ENCODE measurements around the gene DNAJC2.
A peak's percentile ranks its signal among the peaks of the same experiment; 100 is the strongest.
"Not testable (repeated sequence)": the region's sequence is repeated elsewhere in the genome, so short reads cannot be mapped to it uniquely, and the experiment has no call there.

Gene DNAJC2

GRCh38 chr7:103338864-103339263 is 5.7 kb downstream of the DNAJC2 start:
- no peak for DNase-seq

DNA sequence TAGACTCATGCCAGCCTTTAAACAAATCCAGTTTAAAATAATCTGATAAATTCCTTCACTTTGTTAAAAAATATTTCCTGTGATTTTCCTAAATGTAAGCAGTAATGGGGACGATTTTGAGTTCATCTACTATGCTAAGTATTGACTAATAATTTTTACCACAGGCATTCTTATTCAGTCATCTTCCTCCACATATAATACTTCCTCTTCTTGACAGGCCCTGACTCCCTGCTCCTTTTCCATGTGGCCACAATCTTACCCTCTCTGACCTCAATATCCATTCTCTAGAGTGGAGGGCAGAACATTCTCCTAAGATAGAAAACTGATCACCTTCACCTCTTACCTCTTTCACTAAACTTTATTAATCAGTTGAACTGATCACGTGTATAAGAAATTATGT is 7.8 kb downstream of the DNAJC2 start:
- DNase-seq, result no peak

DNA sequence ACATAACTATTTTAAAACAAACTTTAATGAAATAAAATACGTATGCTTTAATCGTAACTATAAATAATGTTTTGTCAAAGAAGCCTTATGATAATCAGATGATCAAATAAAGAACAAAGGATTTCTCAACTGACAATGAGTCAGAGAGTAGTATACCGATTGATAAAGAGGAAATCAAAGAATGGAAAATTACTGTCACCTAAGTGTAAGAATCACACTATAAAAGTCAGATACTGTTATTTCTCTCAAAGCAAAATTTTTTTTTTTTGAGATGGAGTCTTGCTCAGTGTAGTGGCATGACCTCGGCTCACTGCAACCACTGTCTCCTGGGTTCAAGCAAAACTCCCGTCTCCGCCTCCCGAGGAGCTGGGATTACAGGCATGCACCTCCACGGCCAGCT is 18.8 kb downstream of the DNAJC2 start:
- no peak for DNase-seq

DNA sequence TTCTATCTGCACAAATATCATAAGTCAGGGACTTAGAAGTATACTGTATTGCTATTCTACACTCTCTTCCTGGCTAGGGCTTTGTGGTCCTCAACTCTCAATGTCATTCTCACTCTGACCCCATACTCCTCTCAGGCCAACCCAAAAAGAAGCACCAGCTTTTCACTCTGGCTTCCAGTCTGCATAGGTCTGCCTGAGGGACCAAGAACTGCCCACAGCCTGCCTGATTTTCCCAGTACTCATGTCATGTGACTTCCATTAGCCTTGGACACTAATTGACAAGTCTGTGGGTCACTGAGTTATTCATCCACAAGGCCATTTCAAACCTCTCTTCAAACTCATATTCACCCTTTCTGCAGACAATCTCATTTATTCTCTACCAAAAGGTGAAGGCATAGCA is 27.6 kb downstream of the DNAJC2 start:
- DNase-seq, result no peak

- DNase-seq, result no peak
Observed at GRCh38 chr7:103316380-103316941, 28.1 kb downstream of the DNAJC2 start.

DNA sequence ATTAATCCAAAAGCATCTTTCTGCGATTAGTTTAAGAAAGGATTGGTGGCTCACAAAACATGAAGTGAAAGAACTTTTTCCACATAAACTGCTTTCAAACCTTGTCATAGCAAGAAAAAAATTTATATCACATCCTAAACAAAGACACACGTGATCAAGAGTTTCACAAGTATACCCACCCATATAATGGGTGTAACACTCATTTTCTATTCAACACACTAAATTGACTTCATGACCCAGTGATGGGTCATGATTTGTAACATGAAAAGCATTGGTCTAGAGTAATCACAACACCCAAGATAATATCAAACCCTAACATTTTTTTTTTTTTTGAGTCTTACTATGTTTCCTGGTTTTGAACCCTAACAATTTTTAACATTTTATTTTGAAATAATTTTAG is 29.7 kb downstream of the DNAJC2 start:
- DNase-seq, result no peak

GRCh38 chr7:103307503-103308231 is 36.9 kb downstream of the DNAJC2 start:
- no peak for DNase-seq

- DNase-seq, result no peak
Observed at GRCh38 chr7:103301441-103301840, 43.1 kb downstream of the DNAJC2 start.

DNA sequence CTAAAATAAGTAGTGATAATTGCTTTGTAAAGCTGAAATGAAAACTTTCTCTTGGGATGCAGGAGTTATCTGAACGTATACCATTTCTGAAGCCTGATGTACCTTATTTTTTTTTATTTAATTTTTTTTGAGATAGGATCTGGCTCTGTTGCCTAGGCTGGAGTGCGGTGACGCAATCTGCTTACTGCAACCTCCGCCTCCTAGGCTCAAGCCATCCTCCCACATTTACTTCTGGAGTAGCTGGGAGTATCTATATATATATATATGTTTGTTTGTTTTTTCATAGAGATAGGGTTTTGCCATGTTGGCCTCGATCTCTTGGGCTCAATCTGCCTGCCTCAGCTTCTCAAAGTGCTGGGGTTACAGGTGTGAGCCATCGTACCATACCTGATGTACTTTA is 44.9 kb downstream of the DNAJC2 start:
- no peak for DNase-seq

DNA sequence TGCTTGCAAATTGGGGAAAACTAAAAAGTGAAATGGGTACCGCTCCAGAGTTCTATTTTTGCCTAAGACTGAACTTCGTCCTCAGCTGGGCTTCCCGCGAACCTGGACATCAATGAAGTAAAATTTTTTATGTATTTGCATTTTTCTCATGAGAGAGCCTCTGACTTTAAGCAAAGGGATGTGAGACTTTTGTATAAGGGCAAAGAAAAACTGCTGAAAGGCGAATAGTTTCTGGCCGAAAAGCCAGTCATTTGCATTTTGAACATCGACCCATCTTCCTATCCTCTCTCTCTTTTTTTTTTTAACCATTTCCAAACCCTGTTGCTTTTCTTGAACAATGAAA is 46.8 kb downstream of the DNAJC2 start:
- DNase-seq, result no peak

DNA sequence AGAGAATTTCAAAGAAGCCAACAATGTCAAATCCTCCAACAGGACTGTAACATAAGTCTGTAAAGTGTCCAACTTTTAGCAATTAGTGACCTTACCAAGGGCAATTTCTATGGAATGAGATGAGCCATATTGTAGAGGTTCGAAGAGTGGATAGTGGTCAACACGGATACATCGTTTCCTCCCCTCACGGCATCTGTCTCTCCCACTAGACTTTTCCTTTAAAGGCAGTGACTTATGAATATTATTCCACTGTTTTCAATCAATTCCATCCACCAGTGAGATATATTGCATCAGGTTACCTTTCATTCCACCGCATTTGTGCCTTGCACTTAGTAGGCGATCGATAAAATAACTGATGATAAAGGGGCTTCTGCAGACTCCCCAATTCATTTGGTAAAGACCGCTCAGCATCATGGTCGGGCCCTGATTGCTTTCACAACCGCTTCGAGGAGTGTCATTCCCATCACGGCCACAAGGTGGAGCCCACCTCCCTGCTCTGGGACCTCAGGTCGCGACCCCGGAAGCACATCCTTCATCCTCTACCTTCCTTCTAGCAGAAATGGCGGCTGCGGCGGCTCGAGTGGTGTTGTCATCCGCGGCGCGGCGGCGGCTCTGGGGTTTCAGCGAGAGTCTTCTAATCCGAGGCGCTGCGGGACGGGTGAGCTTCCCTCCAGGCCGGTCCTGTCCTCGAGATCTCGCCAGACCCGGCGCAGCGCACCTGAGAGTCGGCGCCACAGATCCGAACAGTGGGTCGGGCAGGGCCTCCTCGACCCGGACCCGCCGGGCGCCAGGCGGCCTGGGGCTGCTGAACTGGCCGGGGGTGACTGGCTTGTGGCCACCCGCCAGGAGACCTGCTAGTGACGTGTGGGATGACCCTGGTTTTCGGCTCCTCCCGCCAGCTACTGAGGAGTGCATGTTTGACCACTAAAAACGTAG is 47.4 kb downstream of the DNAJC2 start, which contains the start of gene PMPCB:
Gene PMPCB (plus strand): TSS at position 535 of the 936 bp plus-strand sequence. CDS start 25 bp downstream, at position 560.
- DNase-seq, result peak; percentile 87

- DNase-seq, result no peak
Observed at GRCh38 chr7:103293526-103293925, 51.0 kb downstream of the DNAJC2 start.

DNA sequence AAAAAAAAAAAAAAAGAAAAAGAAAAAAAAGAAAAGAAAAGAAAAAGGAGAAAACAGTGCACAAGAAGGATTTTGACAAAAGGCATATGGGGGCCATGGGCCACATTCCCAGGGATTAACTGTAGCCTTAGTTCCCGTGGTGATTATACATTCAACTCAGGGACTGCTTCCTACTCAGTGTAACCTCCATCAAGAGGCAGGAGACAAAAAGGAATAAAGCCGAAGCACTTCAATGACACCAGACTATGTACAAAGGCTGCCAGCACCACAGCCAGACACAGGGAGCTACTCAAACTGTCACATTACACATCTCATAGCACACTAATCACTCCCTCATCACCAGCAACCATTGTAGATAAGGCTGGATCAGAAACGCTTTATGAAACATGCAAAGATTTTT is 52.4 kb downstream of the DNAJC2 start:
- no peak for DNase-seq

- not testable (repeated sequence) for DNase-seq
Observed at GRCh38 chr7:103282802-103283427, 61.7 kb downstream of the DNAJC2 start.

DNA sequence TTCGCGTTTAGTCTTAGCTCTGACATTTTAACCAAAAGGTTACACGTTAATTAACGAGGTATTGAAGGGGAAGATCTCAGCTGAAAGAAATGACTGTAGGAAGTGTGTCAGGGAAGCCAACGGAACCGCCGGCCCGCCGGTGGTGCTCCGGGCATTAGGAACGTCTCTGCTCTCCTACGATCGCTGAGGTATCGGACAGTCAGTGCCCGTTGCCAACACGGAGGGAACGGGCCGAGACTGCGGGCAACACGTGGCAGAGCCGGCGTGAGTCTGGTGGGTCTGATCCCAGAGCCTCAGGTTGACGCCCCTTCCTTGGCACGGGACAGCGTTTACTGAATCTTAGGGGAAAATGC is 63.8 kb downstream of the DNAJC2 start:
- DNase-seq, result not testable (repeated sequence)

GRCh38 chr7:103279963-103280802 is 64.4 kb downstream of the DNAJC2 start:
- peak; percentile 80 for DNase-seq

DNA sequence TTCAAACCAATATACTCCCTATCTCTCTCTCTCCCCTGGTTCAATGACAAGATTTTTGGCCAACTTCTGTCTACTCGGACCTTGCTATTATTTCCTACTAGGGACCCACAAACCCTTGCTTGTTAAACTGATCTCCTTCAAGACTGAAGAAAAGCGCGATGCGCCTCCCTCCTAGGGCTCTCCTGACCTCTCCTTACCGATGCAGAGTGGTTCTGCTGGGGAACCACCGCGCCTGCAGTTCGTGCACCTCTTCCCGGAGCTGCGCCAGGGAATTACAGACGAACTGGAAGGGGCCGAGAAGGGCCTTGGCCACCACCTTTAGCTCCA is 65.0 kb downstream of the DNAJC2 start:
- not testable (repeated sequence) for DNase-seq

GRCh38 chr7:103278195-103278594 is 66.4 kb downstream of the DNAJC2 start:
- not testable (repeated sequence) for DNase-seq

DNA sequence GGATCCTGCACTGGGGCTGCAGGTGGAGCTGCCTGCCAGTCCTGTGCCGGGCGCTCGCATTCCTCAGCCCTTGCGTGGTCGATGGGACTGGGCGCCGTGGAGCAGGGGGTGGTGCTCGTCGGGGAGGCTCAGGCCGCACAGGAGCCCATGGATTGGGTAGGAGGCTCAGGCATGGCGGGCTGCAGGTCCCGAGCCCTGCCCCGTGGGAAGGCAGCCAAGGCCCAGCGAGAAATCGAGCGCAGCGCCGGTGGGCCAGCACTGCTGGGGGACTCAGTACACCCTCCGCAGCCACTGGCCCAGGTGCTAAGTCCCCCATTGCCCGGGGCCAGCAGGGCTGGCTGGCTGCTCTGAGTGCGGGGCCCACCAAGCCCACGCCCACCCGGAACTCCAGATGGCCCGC is 69.7 kb downstream of the DNAJC2 start:
- DNase-seq, result not testable (repeated sequence)

GRCh38 chr7:103273374-103273773 is 71.2 kb downstream of the DNAJC2 start:
- DNase-seq, result not testable (repeated sequence)

DNA sequence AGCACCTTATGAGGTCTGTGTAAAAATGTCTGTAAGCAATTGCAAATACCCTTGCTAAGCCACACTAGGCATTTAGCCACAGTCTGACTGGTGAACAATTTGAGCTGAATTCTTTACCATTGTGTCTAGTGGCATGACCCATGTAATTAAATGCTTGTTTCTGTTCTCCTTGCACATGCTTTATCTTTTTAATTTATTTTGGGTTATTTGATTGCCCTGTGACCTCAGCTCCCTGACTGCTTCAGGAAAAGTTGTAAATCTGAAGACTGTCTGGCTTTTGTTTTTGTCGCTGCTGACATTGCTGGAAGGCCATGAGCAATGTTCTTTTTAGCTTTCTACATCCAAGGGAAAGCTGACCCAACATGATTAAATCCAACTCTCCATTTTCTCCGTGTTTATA is 78.3 kb downstream of the DNAJC2 start:
- DNase-seq, result not testable (repeated sequence)

- not testable (repeated sequence) for DNase-seq
Observed at GRCh38 chr7:103264054-103264453, 80.5 kb downstream of the DNAJC2 start.

Data from NCI-H774 (cell line).